Stimulated activated CD8-positive, alpha-beta memory T cell treated with anti-CD3 and anti-CD28 coated beads, Interleukin-12 subunit alpha, Interleukin-12 subunit beta, amount 100 ng/mL, for 1 hour (primary cell): ENCODE data around the gene HNRNPL.

Source experiments
- DNase-seq: peaks from one replicate; pipeline ENCODE4 v3.0.0-alpha.2; 2020; ENCODE audit warnings: low read depth

HNRNPL gene

DNA sequence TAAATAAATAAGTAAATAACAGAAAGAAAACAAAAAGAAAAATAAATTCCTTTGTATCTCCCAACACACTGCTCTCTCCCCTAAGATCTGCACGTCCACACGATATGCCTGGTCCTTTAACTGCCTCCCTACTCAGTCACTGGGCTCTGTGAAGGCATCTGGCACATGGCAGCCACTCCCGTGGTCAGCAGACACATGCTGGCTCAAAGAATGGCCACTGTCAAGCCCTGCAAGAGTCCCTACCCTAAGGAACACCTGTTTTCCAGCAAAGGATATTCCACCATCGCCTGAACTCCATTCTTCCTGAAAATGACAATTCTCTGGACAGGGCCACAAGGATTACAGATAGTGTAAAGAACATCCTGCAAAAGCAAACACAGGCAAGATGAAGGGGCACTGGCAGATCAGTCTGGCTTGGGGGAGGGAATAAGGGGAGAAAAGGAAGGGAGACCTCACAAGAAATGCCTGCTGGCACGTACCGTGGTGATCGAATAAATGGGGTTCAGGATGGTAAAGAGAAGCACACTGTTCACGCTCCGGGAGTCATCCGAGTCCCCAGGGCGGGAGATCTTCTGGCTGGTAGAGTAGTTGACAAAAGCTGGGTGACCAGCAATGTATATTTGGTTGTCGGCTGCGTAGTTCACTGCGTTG lies 4.3 kb downstream of the HNRNPL start:
- DNase-seq: no peak

- no peak for DNase-seq
These were observed 5.6 kb downstream of the HNRNPL start for GRCh38 chr19:38844093-38844686.

DNA sequence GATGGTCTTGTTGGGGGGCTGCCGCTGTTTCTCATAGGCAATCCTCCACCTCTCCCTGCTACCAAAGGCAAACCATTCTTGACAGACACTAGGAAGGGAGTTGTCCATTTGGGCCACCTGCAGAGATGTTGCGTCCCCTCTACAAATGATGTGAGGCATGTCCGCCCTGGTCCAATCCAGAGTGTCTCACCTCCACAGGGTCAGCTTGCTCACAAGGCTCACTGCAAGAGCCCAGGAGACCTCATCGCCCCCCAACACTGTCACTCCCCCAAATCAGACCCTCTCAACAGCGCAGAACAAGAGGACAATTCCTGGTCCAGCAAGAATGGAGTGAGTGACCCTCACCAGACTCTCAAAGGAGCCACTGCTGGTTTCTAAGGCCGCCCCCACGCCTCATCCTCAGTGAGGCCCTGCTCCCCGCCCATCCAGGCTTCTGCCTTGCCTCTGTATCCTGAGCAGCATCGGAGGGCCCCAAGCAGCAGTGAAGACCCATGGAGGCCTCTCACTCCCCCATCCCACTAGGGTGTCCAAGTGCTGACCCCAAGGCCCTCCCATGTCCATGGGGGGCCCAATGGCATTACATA lies 6.5 kb downstream of the HNRNPL start:
- no peak for DNase-seq

- DNase-seq: peak; percentile 40
These were observed 7.2 kb downstream of the HNRNPL start for GRCh38 chr19:38842439-38843174.

GRCh38 chr19:38841787-38842438 lies 7.9 kb downstream of the HNRNPL start:
- no peak for DNase-seq

DNA sequence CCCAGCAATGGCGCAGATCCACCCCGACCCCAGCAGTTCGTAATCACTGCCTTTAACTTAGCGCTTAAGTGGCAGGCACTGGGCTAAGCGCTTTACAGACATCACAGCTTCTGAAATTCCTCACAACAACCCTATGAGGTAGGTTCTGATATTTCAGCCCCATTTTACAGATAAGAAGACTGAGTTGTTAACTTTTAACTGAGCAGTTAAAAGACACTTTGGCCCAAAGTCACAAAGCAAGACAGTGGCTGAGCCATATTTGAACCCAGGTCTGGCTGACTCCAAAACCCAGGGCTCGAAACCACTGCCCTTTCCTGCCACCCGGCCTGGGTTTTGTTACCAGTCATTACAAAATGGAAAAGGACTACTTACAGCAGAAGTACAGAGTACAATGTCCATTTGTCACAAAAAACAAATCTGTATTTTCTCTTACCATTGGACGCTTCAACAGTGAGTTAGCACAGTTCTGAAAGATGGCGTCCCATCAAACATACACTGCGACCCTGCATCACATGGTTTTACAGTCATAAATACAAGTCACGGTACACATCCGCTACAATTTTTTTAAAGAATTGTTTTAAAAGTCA lies 8.5 kb downstream of the HNRNPL start:
- DNase-seq: no peak

DNA sequence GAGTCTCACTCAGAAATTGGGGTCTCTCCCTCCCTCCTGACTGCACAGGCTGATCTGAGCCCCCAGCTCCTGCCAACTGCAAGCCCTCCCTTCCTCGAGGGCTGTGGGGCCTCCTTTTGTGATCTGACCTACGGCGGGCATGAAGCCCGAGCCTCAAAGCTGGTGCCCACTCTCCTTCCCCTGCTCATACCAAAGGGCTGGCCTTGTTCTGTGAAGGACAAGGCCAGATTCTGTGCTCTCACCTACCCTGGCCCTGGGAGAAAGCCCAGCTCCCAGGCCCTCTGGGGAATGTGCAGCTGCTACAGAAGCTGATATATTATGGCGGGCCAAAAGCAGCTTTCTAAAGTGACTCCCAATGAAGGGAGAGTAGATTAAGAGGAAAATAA lies 9.2 kb downstream of the HNRNPL start:
- DNase-seq: no peak

GRCh38 chr19:38839816-38840582 lies 9.8 kb downstream of the HNRNPL start:
- no peak for DNase-seq

- DNase-seq: no peak
These were observed 10.6 kb downstream of the HNRNPL start for GRCh38 chr19:38838986-38839761.

DNA sequence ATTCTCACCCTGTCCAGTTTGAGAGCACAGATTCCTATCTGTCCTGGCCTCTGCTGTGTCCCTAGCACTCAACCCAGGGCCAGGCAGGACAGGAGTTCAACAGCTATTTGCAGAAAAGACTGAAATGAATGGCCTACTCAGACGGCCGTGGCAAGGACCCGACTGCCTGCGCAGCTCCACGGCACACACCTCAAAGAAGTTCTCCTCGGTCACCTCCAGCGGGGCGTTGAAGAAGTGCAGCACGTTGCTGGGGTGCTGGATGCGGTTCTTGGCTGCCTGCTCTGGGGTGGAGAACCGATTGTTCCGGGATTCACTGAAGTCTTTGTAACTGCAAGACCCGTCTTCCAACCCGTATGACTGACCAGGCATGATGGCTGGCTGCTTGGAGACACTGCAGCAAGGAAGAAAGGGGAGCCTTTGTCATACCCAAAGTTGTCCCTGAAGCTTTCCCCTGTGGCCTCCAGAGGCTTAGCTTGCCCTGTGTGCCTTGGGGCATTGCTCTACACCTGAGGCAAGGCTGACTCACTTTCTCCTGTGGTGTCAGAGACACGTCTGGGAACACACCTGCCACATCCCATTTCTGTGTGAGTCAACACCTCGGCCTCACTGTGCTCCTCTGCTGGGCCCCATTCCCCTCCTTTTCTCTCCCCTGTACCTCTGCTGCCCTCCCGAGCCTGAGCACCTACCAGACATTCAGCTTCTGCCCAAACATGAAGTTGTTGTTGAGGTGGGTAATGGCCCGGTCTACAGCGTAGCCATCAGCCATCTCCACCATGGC lies 11.4 kb downstream of the HNRNPL start:
- DNase-seq: peak; percentile 37

GRCh38 chr19:38837656-38838121 lies 12.1 kb downstream of the HNRNPL start:
- no peak for DNase-seq

DNA sequence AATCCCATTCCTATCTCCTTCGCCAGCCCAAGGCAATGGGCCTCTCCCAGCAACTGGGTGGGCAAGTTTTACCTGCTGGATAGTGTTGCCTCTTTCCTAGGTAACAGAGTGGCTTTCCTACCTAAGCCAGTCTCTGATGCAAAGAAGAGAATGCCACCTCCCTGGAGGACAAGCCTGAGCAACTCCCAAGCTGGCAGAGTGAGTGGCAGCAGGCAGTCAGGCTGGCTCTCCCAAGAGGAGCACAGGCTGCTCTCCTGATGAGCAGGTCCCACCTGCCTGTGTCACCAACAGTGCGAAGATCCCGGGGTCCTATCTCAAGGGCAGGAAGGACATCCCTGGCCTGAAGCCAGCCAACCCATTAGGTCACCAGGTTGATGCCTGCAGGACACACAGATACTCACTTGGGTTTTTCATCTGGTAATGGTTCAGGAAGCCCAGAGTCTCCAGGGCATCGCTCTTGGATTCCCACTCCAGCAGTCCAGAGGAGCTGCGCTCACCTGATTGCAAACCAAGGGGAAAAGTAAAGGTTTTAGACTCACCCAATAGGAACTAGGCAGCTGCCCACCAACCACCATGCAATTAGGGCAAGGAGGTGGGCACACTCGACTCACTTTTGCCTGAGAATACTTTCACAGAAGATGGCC lies 12.7 kb downstream of the HNRNPL start:
- no peak for DNase-seq

DNA sequence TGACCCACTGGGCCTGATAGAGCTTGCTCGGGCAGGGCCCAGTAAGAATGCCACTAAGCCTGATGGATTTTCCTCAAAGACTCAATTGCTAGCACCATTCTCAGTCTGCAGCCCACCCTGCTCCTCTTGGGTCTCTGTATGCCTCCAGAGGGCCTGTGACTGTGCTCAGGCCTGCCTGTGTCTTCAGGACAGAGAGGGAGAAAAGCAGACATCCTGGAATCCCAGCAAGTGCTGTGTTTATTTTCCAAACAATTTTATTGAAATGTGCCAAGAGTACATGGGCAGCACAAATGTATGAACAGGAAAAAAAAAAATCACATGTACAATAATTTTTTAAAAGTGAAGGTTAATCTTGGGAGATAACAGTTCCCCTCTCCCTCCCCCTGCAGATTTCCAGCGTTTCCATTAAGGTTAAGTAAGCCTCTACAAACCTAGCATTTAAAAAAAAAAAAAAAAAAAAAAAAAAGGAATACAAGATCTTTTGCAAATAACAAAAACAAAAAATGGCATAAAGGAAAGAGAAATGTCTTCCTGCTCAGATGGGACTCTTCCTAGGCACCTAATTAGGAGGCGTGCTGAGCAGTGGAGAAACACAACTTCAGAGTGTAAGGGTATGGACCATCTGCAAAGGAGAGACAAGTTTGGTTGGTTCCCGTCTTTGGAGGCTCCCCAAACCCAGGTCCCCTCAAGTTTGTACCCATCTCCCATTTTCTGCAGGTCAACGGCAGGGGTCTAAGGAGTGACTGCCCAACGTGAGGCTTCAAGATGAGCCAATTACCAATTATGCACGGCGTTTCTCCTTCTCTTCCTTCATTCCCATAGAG lies 13.4 kb downstream of the HNRNPL start:
- DNase-seq: no peak

DNA sequence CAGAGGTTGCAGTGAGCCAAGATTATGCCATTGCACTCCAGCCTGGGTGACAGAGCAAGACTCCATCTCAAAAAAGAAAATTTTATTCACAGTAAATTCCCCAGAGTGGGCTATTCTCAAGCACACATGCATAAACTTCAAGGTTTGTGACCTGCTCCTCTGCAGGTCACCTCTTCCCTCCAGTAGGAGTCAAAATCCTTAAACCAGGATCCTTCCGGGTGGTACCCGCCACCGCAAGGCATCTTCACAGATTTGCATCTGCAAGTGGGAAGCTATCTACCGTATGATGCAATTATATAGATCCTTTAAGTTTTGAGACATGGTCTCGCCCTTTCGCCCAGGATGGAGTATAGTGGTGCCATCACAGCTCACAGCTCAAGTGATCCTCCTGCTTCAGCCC lies 15.2 kb downstream of the HNRNPL start:
- no peak for DNase-seq

GRCh38 chr19:38834104-38834490 lies 15.7 kb downstream of the HNRNPL start:
- no peak for DNase-seq

DNA sequence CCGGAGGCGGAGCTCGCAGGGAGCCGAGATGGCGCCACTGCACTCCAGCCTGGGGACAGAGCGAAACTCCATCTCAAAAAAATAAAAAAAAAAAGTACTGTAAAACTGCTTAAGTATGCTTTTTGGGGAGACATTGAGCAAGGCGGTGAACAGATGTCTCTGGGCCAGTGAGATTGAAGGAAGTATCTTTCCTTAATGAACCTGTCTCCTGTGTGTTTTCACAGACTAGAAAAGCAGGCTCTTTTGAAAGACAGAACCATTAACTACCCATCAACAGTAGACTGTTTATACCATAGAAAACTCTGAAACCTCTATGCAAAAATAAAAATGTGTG lies 16.7 kb downstream of the HNRNPL start:
- DNase-seq: no peak

- no peak for DNase-seq
These were observed 18.6 kb downstream of the HNRNPL start for GRCh38 chr19:38831142-38831605.

GRCh38 chr19:38830039-38830733 lies 19.6 kb downstream of the HNRNPL start:
- no peak for DNase-seq
